Measurements from ENCODE around the gene EDC4. TPM values are rescaled to one million over a fixed set of nuclear protein-coding genes. Genes with fewer than 3 reads are reported as not detected.
A peak's percentile ranks its signal among the peaks of the same experiment; 100 is the strongest.

The EDC4 gene, protein sequence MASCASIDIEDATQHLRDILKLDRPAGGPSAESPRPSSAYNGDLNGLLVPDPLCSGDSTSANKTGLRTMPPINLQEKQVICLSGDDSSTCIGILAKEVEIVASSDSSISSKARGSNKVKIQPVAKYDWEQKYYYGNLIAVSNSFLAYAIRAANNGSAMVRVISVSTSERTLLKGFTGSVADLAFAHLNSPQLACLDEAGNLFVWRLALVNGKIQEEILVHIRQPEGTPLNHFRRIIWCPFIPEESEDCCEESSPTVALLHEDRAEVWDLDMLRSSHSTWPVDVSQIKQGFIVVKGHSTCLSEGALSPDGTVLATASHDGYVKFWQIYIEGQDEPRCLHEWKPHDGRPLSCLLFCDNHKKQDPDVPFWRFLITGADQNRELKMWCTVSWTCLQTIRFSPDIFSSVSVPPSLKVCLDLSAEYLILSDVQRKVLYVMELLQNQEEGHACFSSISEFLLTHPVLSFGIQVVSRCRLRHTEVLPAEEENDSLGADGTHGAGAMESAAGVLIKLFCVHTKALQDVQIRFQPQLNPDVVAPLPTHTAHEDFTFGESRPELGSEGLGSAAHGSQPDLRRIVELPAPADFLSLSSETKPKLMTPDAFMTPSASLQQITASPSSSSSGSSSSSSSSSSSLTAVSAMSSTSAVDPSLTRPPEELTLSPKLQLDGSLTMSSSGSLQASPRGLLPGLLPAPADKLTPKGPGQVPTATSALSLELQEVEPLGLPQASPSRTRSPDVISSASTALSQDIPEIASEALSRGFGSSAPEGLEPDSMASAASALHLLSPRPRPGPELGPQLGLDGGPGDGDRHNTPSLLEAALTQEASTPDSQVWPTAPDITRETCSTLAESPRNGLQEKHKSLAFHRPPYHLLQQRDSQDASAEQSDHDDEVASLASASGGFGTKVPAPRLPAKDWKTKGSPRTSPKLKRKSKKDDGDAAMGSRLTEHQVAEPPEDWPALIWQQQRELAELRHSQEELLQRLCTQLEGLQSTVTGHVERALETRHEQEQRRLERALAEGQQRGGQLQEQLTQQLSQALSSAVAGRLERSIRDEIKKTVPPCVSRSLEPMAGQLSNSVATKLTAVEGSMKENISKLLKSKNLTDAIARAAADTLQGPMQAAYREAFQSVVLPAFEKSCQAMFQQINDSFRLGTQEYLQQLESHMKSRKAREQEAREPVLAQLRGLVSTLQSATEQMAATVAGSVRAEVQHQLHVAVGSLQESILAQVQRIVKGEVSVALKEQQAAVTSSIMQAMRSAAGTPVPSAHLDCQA (N-terminal part only)
- total RNA-seq: 100 and 101 TPM in 2 replicates
- long read RNA-seq, partial matches to known transcripts: 4 of 5 reads
- long read RNA-seq, other reads (novel, unspliced or antisense): 1 of 5 reads

GRCh38 chr16:67872631-67873434, at the start of gene EDC4:
Gene EDC4 (plus strand): TSS chr16:67873052. CDS start chr16:67873262, 210 bp downstream.
- H3K27ac Mint-ChIP-seq (ENCODE audit: unreplicated experiment): peak within 1 kb of the TSS; percentile 94

GRCh38 chr16:67825119-67825518, 47.7 kb upstream of the EDC4 start:
- peaks cover 4% of the 10 kb centered on the region for H3K36me3 Mint-ChIP-seq (ENCODE audit: low read depth)
- H3K4me1 Mint-ChIP-seq: no peaks in the 10 kb centered on the region
- no peak overlapping the region for H3K4me3 Mint-ChIP-seq
- H3K27me3 Mint-ChIP-seq (ENCODE audit: low read depth): no peaks in the 10 kb centered on the region
- H3K9me3 Mint-ChIP-seq: no peaks in the 10 kb centered on the region
- no peak for DNase-seq (ENCODE audit: low read depth, low spot score)
- H3K27ac Mint-ChIP-seq (ENCODE audit: unreplicated experiment): no peak overlapping the region
- TF ChIP-seq, protein P1, sequence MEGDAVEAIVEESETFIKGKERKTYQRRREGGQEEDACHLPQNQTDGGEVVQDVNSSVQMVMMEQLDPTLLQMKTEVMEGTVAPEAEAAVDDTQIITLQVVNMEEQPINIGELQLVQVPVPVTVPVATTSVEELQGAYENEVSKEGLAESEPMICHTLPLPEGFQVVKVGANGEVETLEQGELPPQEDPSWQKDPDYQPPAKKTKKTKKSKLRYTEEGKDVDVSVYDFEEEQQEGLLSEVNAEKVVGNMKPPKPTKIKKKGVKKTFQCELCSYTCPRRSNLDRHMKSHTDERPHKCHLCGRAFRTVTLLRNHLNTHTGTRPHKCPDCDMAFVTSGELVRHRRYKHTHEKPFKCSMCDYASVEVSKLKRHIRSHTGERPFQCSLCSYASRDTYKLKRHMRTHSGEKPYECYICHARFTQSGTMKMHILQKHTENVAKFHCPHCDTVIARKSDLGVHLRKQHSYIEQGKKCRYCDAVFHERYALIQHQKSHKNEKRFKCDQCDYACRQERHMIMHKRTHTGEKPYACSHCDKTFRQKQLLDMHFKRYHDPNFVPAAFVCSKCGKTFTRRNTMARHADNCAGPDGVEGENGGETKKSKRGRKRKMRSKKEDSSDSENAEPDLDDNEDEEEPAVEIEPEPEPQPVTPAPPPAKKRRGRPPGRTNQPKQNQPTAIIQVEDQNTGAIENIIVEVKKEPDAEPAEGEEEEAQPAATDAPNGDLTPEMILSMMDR (conservative IDR thresholded peaks at IDR 0.05): no peak

More at GRCh38 chr16:67872631-67873434, at the start of gene EDC4:
- TF ChIP-seq, protein P1 (conservative IDR thresholded peaks at IDR 0.05): no peak
- Mint-ChIP-seq H3K4me3 (peak within 1 kb of the TSS; percentile 95), H3K4me1 (peaks cover 28% of the 10 kb centered on the region), H3K9me3 (no peaks in the 10 kb centered on the region), H3K36me3 (ENCODE audit: low read depth) (peaks cover 8% of the 10 kb centered on the region), H3K27me3 (ENCODE audit: low read depth) (no peaks in the 10 kb centered on the region)
- peak; percentile 71 for DNase-seq (ENCODE audit: low read depth, low spot score)

DNA sequence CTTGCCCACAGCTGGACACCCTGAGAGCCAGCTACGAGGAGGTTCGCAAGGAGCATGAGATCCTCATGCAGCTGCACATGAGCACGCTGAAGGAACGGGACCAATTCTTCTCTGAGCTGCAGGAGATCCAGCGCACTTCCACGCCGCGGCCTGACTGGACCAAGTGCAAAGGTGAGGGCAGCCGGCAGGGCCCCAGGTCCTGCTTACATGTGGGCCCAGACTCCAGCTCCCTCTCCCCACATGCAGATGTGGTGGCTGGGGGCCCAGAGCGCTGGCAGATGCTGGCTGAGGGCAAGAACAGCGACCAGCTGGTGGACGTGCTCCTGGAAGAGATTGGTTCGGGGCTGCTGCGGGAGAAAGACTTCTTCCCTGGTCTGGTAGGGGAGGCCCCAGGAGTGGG, 46.9 kb upstream of the EDC4 start:
- H3K4me3 Mint-ChIP-seq: no peak overlapping the region
- TF ChIP-seq, protein P1 (conservative IDR thresholded peaks at IDR 0.05): no peak
- H3K27ac Mint-ChIP-seq (ENCODE audit: unreplicated experiment): no peak overlapping the region
- DNase-seq (ENCODE audit: low read depth, low spot score): no peak
- H3K27me3 Mint-ChIP-seq (ENCODE audit: low read depth): no peaks in the 10 kb centered on the region
- H3K4me1 Mint-ChIP-seq: no peaks in the 10 kb centered on the region
- H3K9me3 Mint-ChIP-seq: no peaks in the 10 kb centered on the region
- H3K36me3 Mint-ChIP-seq (ENCODE audit: low read depth): peaks cover 4% of the 10 kb centered on the region

- Mint-ChIP-seq H3K27me3 (ENCODE audit: low read depth) (no peaks in the 10 kb centered on the region), H3K9me3 (no peaks in the 10 kb centered on the region), H3K36me3 (ENCODE audit: low read depth) (peaks cover 4% of the 10 kb centered on the region), H3K27ac (ENCODE audit: unreplicated experiment) (no peak overlapping the region), H3K4me3 (no peak overlapping the region), H3K4me1 (peaks cover 10% of the 10 kb centered on the region)
- TF ChIP-seq, protein P1 (conservative IDR thresholded peaks at IDR 0.05): no peak
- DNase-seq (ENCODE audit: low read depth, low spot score): no peak
Observed at GRCh38 chr16:67828651-67829050, 44.2 kb upstream of the EDC4 start.
